GM18507 (cell line): ENCODE measurements around the gene ZFP90.
A peak's percentile ranks its signal among the peaks of the same experiment; 100 is the strongest.
"Not testable (repeated sequence)": the region's sequence is repeated elsewhere in the genome, so short reads cannot be mapped to it uniquely, and the experiment has no call there.

Source experiments
- DNase-seq: peaks from one replicate; pipeline ENCODE4 v3.0.0; 2011; ENCODE audit warnings: low read depth; ENCODE audit not compliant: insufficient read length; ENCODE audit errors: extremely low spot score
- FAIRE-seq: peaks from 2 replicates; lab custom pipeline; 2011; peaks lifted over from hg19 to GRCh38; lab: Jason Lieb, UNC

ZFP90 gene

GRCh38 chr16:68538880-68539701 is at the start of gene ZFP90:
ZFP90 (plus strand) TSS chr16:68539291; CDS start chr16:68539793, 502 bp downstream.
- FAIRE-seq: peak; percentile 89
- DNase-seq: peak; percentile 90

- FAIRE-seq (no peak), DNase-seq (no peak)
Measured at GRCh38 chr16:68490358-68490757, 48.7 kb upstream of the ZFP90 start.

GRCh38 chr16:68490829-68491575 is 48.1 kb upstream of the ZFP90 start:
- DNase-seq (no peak), FAIRE-seq (peak; percentile 18)

GRCh38 chr16:68491576-68491950 is 47.5 kb upstream of the ZFP90 start:
- no peak for DNase-seq
- FAIRE-seq: no peak

GRCh38 chr16:68492151-68492542 is 46.9 kb upstream of the ZFP90 start:
- FAIRE-seq: no peak
- DNase-seq: no peak

GRCh38 chr16:68492543-68493411 is 46.3 kb upstream of the ZFP90 start:
- no peak for FAIRE-seq
- DNase-seq: no peak

- FAIRE-seq: no peak
- DNase-seq: no peak
Measured at GRCh38 chr16:68493412-68494070, 45.5 kb upstream of the ZFP90 start.

GRCh38 chr16:68494261-68494660 is 44.8 kb upstream of the ZFP90 start:
- DNase-seq, FAIRE-seq: not testable (repeated sequence)

- no peak for DNase-seq
- no peak for FAIRE-seq
Measured at GRCh38 chr16:68496689-68497088, 42.4 kb upstream of the ZFP90 start.

GRCh38 chr16:68499006-68499405 is 40.1 kb upstream of the ZFP90 start:
- DNase-seq: no peak
- no peak for FAIRE-seq

- DNase-seq (no peak), FAIRE-seq (no peak)
Measured at GRCh38 chr16:68503334-68503733, 35.8 kb upstream of the ZFP90 start.

GRCh38 chr16:68504066-68504465 is 35.0 kb upstream of the ZFP90 start:
- FAIRE-seq (no peak), DNase-seq (no peak)

- DNase-seq (no peak), FAIRE-seq (no peak)
Measured at GRCh38 chr16:68506331-68507053, 32.6 kb upstream of the ZFP90 start.

GRCh38 chr16:68508013-68508412 is 31.1 kb upstream of the ZFP90 start:
- no peak for DNase-seq
- no peak for FAIRE-seq

- FAIRE-seq: no peak
- no peak for DNase-seq
Measured at GRCh38 chr16:68508641-68509240, 30.4 kb upstream of the ZFP90 start.

- no peak for DNase-seq
- no peak for FAIRE-seq
Measured at GRCh38 chr16:68509381-68509780, 29.7 kb upstream of the ZFP90 start.

- DNase-seq (no peak), FAIRE-seq (no peak)
Measured at GRCh38 chr16:68510775-68511174, 28.3 kb upstream of the ZFP90 start.

- FAIRE-seq (no peak), DNase-seq (no peak)
Measured at GRCh38 chr16:68512183-68512582, 26.9 kb upstream of the ZFP90 start.
